CD4-positive, alpha-beta T cell treated with Interleukin-12 subunit alpha and Interleukin-12 subunit beta, for 1 hour (primary cell): ENCODE measurements around the gene CTNND2.
"Not testable (repeated sequence)": the region's sequence is repeated elsewhere in the genome, so short reads cannot be mapped to it uniquely, and the experiment has no call there.

Source experiments
- DNase-seq: peaks from one replicate; pipeline ENCODE4 v3.0.0-alpha.2; 2020

The CTNND2 gene

GRCh38 chr5:11007269-11007870 lies 896.9 kb downstream of the CTNND2 start:
- no peak for DNase-seq

DNA sequence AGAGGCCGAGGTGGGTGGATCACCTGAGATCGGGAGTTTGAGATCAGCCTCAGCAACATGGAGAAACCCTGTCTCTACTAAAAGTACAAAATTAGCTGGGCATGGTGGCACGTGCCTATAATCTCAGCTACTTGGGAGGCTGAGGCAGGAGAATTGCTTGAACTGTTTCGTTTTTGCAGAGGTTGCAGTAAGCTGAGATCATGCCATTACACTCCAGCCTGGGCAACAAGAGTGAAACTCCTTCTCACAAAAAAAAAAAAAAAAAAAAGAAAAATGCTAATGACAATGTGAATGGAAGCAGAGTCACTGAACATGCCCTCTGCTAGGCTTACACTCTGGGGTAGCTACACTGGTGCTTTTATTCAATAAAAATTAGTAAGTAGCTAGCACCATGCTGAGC lies 899.7 kb downstream of the CTNND2 start:
- not testable (repeated sequence) for DNase-seq

GRCh38 chr5:11000515-11001353 lies 903.5 kb downstream of the CTNND2 start:
- no peak for DNase-seq

GRCh38 chr5:10999714-11000113 lies 904.5 kb downstream of the CTNND2 start:
- DNase-seq = no peak

DNA sequence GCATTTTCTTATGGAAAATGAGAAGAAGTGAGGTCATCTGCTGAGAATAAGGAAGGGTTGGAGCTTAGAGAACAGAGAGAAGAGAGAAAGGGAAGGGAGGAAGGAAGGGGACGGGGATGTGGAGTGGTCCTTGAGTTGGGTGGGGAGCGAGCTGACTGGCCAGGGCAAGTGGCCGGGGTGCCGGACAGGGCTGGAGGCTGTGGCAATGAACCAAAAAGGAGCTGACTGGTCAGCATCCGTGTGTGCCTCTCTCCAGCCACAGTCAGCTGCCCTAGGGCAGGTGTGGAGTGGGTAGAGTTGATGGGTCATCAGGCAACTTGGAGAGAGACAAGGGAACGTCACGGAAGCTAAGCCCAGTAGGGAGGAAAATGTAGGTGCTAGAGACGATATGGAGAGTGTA lies 908.4 kb downstream of the CTNND2 start:
- no peak for DNase-seq

- DNase-seq = no peak
These were observed 909.9 kb downstream of the CTNND2 start for GRCh38 chr5:10994091-10994986.

DNA sequence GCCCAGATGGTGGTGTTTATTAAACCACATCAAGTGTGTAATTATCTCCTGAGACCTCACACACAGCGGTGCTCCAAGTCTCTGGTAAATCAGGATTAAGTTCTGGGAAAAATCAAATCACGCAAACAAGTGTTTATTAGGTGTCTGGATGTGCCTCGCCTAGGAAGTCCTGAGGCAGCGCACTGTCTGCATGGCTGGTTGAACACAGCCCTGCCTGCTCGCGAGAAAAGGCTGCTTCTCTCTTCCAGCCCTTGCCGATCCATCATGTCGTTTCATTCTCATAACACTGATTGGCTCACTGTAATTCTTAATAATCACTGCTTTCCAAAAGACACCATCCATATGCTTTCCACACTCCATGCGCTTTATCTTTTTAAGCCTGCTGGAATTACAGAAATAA lies 913.6 kb downstream of the CTNND2 start:
- no peak for DNase-seq

DNA sequence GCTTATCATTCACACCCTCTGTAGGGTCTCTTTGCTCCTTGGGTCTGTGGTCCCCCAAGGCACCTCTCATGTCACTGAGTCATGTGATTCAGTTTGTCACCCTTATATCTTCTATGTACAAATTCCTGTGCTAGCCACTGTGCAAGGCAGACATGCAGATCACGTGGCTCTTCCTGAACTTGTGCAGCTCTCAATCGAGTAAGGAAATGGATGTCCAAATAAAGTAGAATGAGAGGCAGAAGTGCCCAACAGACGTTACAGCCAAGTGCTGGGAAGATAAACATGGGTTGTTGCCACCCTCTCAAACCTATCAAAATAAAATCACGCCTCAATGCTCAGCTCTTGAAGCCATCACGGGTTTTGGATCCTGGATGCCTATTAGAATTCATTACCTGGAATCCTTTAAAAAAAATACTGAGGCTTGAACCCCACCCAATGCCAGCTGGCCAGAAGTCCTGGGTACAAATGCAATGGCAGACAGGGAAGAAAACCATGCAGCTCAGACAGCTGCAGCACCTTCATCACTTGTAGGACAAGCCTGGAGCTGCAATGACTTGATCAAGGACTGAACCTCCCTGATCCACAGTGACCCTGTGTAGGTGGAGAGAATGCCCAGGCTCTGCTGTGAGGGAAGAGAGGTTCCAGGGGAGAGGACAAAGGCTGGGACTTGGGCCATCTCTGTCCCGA lies 914.5 kb downstream of the CTNND2 start:
- DNase-seq = no peak

- no peak for DNase-seq
These were observed 915.6 kb downstream of the CTNND2 start for GRCh38 chr5:10988622-10989021.

DNA sequence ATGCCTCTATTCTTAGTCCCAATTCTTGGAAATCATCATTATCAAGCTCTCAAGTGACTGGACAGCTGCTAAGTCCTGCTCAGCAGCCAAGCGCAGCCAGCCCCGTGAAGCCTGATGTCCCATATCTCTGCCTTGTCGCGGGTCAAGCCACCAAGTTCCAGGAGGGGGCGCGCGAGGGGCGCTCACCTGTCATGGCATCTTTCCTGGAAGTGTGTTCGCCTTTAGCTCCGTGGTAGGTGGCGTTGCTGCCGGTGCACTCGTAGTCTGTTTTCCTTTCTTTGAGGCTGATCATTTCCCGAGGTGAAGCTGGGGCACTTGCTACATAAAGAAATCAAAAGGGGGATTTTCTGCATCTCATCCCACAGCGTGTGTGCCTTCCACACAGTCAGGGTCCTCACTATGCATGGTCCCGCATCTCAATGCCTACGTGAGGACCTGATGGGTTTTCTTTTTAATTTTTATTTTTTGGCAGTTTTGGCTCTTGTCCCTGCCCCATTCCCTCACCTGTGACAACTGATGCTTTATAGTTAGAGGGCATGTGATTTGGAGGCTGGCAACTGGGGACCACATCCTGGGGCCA lies 916.2 kb downstream of the CTNND2 start:
- DNase-seq = peak; percentile 58

- no peak for DNase-seq
These were observed 916.8 kb downstream of the CTNND2 start for GRCh38 chr5:10987276-10987924.

- no peak for DNase-seq
These were observed 918.5 kb downstream of the CTNND2 start for GRCh38 chr5:10985721-10986110.

DNA sequence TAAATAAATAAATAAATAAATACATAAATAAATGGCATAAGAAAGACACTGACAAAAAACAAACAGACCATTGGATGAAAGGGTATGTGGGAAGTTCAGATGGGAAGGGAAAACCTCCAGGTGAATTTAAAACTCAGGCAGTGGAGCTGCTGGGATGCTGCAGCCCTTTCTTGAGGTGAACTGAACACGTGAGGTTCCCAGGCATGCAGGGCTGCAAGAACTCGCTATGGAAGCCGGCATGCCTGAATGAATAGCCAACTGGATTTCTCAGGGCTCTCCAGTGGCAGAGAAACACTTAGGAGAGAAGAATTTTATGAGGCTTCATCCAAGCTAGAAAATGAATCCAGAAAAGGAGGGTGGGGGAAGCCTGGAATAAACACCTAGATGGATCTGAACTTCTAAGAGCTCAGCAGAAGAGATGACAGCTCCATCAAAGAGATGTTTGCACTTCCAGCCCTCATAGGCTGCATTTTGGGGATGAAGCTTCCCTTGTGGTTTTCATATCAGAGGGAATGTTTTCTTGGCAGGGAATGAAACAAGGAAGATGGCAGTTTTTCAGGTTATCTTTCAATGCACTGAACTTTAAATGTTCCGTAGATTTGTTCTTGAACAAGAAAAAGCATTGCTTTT lies 919.0 kb downstream of the CTNND2 start:
- DNase-seq = no peak

DNA sequence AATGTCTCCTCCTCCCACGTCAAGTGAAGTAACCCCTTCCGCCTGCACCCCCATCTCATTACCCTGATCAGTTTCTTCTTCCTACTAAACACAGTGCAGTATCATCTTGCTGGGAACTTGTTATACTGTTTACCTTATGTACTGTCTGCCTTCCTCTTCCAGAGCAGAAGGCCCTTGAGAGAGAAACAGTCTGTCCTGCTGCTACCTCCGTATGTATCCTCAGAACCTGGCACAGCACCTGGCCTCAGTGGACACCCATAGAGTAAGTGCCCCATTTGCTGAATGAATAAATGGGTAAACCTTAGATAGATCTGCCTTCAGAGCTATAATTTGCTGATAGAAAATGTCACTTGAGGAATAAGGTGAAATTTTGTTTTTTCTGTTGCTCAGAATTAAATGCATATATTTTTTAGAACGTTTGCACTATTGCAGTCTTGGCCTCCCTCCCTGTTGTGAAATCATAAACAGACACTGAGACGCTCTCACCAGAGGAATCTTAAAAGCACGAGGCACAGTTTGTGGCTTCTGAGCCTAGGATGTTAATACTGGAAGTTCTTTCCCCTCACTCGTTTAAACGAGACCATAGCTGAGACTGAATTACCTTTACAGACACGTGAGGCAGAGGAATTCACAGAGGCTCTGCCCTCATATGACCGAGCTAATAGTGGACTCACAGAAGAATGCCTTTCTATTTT lies 920.1 kb downstream of the CTNND2 start:
- no peak for DNase-seq

- no peak for DNase-seq
These were observed 921.6 kb downstream of the CTNND2 start for GRCh38 chr5:10982626-10983025.

DNA sequence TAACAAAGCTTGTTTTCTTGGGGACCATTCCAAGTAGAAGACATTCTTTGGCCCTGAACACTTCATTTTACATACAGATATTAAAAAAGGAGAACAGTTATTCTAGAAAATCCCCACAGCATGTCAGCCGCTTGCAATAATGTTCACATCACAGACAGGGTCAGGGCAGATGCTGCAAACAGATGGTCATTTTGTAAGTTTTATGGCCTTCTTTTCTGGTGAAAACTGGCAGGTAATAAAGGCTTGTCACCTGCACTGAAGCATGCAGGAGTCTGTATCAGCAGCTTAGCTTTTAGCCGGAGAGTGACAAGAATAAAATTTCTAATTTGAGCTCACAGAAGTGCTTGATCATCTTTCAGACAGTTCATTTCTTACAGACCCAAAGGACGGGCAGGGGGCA lies 922.3 kb downstream of the CTNND2 start:
- no peak for DNase-seq

DNA sequence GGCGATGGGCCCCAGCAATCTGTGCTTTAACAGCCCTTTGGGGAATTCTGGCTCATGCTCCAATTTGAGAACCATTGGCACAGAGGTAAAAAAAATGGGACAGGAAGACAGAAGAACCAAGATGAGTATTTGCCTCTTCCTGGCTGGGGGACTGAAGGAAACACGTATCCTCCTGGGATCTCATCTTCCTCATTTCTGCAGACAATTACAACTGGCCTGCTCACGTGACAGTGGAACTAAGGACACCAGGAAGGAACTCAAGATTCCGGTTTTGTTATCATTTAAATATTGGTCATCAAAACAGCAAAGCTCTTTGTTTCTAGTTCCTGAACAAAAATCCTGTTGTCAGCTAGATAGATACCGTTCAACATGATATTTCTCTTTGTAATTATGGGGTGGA lies 927.2 kb downstream of the CTNND2 start:
- DNase-seq = no peak

- DNase-seq = no peak
These were observed 928.3 kb downstream of the CTNND2 start for GRCh38 chr5:10975945-10976344.

DNA sequence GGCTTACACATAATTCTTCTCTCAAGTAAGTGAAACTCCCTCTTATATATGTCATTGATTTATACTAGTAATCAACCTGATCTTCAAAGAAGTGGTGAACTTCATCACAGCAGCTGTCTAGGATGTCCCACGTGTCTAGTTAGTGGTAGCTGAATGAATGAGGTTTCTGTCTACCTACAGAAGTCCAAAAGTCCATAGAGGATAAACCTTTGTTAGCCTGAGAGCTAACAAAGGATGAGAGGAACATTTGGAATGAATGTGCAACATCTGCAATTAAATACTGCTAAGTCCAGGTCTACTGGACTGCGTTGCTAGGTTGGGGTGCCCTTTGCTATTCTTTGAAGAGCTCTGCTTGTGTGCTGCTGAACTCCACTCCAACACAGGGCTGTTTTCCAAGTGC lies 929.4 kb downstream of the CTNND2 start:
- DNase-seq = no peak

DNA sequence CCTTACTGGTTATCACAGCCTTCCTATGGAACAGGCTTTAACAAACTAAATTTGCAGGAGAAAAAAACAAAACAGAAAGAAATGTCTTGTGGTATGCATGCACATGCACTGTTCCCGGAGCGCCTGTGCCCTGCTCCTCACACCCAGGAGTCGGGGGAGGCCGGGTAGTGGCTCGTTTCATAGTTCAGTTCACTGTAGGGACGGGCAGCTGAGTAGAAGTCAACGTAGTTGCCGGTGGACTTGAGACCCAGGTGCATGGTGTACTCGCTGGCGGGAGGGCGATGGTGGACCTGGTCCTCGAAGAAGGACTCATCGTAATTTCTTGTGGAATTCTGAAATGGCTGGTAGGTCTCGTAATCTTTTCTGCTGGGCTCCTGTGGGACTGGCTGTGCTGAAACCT lies 930.9 kb downstream of the CTNND2 start:
- no peak for DNase-seq

DNA sequence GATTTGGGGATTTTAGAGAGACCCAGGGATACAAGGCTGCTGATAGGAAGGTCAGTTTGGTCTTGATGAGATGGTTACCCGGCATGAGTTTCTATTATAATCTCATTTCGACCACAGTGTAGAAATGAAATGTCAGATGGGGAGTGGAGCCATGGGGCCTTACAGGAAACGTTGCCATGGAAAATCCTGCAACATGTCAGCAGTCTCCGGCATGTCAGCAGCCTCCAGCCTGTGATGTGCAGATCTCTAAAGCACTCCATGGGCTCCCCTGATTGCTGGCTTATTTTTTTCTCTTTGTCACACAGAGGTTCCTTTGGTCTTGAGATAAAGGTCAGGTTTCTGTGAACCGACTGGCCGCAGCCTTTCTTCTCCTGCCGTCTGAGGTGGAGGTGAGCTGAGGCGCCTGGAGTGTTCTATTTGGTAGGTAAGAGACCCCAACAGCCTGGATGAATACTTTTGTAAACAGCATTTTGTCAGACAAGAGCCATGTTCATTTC lies 934.5 kb downstream of the CTNND2 start:
- no peak for DNase-seq
